GM23248 (cell line): ENCODE data around the gene MAGEB17. TPM values are rescaled to one million over a fixed set of nuclear protein-coding genes. Genes with fewer than 3 reads are reported as not detected.

Experiments
- DNase-seq: peaks from one replicate; pipeline ENCODE4 v3.0.0-alpha.2; 2015
- H2AFZ ChIP-seq: fragments of 200-600 bp; sonication (generic); 2 replicates; pipeline ENCODE4 v1.6.1; 2016; ENCODE audit warnings: antibody characterized with exemption
- H3F3A ChIP-seq: fragments of 200-600 bp; sonication (generic); 2 replicates; pipeline ENCODE4 v1.6.1; 2016; ENCODE audit warnings: mild to moderate bottlenecking, antibody characterized with exemption, mixed run types; ENCODE audit not compliant: insufficient read depth
- H3K27ac ChIP-seq: fragments of 200-600 bp; sonication (generic); 2 replicates; pipeline ENCODE4 v1.5.1; 2016; ENCODE audit warnings: mild to moderate bottlenecking
- H3K27me3 ChIP-seq: fragments of 200-600 bp; sonication (generic); replicated peaks from 2 replicates; pipeline ENCODE4 v1.6.1; 2016; ENCODE audit warnings: mild to moderate bottlenecking; ENCODE audit not compliant: insufficient read depth
- H3K36me3 ChIP-seq: fragments of 200-600 bp; sonication (generic); 2 replicates; pipeline ENCODE4 v1.6.1; 2016; ENCODE audit warnings: low read depth, mild to moderate bottlenecking
- H3K4me1 ChIP-seq: fragments of 200-600 bp; sonication (generic); 2 replicates; pipeline ENCODE4 v1.6.1; 2016; ENCODE audit warnings: mild to moderate bottlenecking; ENCODE audit not compliant: insufficient read depth
- H3K4me2 ChIP-seq: fragments of 200-600 bp; sonication (generic); one replicate; pipeline ENCODE4 v1.6.1; 2016; ENCODE audit warnings: mild to moderate bottlenecking; ENCODE audit not compliant: unreplicated experiment
- H3K4me3 ChIP-seq: fragments of 200-600 bp; sonication (generic); 2 replicates; pipeline ENCODE4 v1.5.1; 2016; ENCODE audit warnings: mild to moderate bottlenecking
- H3K79me2 ChIP-seq: fragments of 200-600 bp; sonication (generic); 2 replicates; pipeline ENCODE4 v1.6.1; 2016; ENCODE audit warnings: mild to moderate bottlenecking; ENCODE audit not compliant: insufficient read depth
- H3K9ac ChIP-seq: fragments of 200-600 bp; sonication (generic); 2 replicates; pipeline ENCODE4 v1.6.1; 2016; ENCODE audit warnings: mild to moderate bottlenecking
- H3K9me2 ChIP-seq: fragments of 200-600 bp; sonication (generic); 2 replicates; pipeline ENCODE4 v1.6.1; 2016; ENCODE audit warnings: mixed run types, mild to moderate bottlenecking, moderate library complexity; ENCODE audit not compliant: insufficient read depth
- H3K9me3 ChIP-seq: fragments of 200-600 bp; sonication (generic); one replicate; pipeline ENCODE4 v1.6.1; 2017; ENCODE audit warnings: low read depth
- H4K20me1 ChIP-seq: fragments of 200-600 bp; sonication (generic); 2 replicates; pipeline ENCODE4 v1.6.0; 2016; ENCODE audit not compliant: insufficient read depth
- EZH2 ChIP-seq: fragments of 200-600 bp; sonication (generic); IDR thresholded peaks from 2 replicates; pipeline ENCODE4 v1.6.1; 2018; ENCODE audit warnings: antibody characterized with exemption, mild to moderate bottlenecking; ENCODE audit not compliant: insufficient read depth, poor library complexity, severe bottlenecking
- EZH2phosphoT487 ChIP-seq: fragments of 200-600 bp; sonication (generic); IDR thresholded peaks from 2 replicates; pipeline ENCODE4 v1.6.1; 2018; ENCODE audit warnings: antibody characterized with exemption, moderate library complexity, mild to moderate bottlenecking, low read depth; ENCODE audit not compliant: insufficient read depth
- WGBS, 2 experiments: methylation state at CpG; one replicate each; pipeline ENCODE4 v1.1.6; 2015 to 2017; ENCODE audit warnings: low lambda C conversion rate in 2 of 2, low coverage in 1 of 2; ENCODE audit errors: missing lambda C conversion rate in 2 of 2; 5-methylcytosine and 5-hydroxymethylcytosine counted together
- in situ Hi-C: fragments of 300-500 bp; cut with MboI; formaldehyde crosslinking; loops from 2 replicates; pipeline ENCODE4 v1.15.0; 2020
- polyA plus RNA-seq: library from polyadenylated mRNA; unstranded; fragments of >200 nt; fragmentation: Nextera tagmentation; extraction: Ambion mirVana; gene quantifications from 2 replicates; pipeline ENCODE4 v1.2.1, GENCODE V29; 2016
- total RNA-seq: library from RNA; depleted of rRNA; stranded (reverse); fragments of >200 nt; shearing (Covaris generic); gene quantifications from 2 replicates; pipeline ENCODE4 v1.2.3, GENCODE V29; 2014

The MAGEB17 gene
- total and polyA plus RNA-seq, 2 experiments from 2014 or later = not detected

DNA sequence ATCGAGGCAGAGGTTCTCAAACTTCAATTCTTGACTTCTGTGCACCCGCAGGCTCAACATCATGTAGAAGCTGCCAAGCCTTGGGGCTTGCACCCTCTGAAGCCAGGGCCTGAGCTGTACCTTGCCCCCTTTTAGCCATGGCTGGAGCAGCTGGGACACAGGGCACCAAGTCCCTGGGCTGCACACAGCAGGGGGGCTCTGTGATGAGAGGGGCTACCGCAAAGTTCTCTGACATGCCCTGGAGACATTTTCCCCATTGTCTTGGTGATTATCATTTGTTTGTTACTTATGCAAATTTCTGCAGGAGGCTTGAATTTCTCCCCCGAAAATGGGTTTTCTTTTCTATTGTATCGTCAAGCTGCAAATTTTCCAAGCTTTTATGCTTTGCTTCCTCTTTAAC is 4.9 kb upstream of the MAGEB17 start:
- Histone ChIP-seq H3K4me1 (peaks cover 13% of the 10 kb centered on the region; the same call in 1 of the 2 replicates), H3F3A (peaks cover 5% of the 10 kb centered on the region; the same call in 1 of the 2 replicates), H3K27ac (no peak overlapping the region), H3K9me2 (no peaks in the 10 kb centered on the region), H3K9ac (no peak overlapping the region), H3K4me3 (no peak overlapping the region), H3K27me3 (no peaks in the 10 kb centered on the region), H3K9me3 (no peaks in the 10 kb centered on the region), H2AFZ (no peak overlapping the region), H3K36me3 (no peaks in the 10 kb centered on the region), H3K79me2 (no peaks in the 10 kb centered on the region), H4K20me1 (no peaks in the 10 kb centered on the region), H3K4me2 (no peak overlapping the region)
- in situ Hi-C loops = no loop called here
- TF ChIP-seq EZH2phosphoT487 (no peak), EZH2 (no peak)
- WGBS, 2 experiments = 89 to 93% methylated on average over 4 to 5 of the region's 5 CpGs
- DNase-seq = no peak

- DNase-seq = no peak
- TF ChIP-seq EZH2phosphoT487 (no peak), EZH2 (no peak)
- Histone ChIP-seq H3K36me3 (no peaks in the 10 kb centered on the region), H3K4me1 (peaks cover 13% of the 10 kb centered on the region; the same call in 1 of the 2 replicates), H3K4me2 (no peak overlapping the region), H3K79me2 (no peaks in the 10 kb centered on the region), H3F3A (peaks cover 5% of the 10 kb centered on the region; the same call in 1 of the 2 replicates), H3K4me3 (no peak overlapping the region), H3K9me2 (no peaks in the 10 kb centered on the region), H4K20me1 (no peaks in the 10 kb centered on the region), H3K27ac (no peak overlapping the region), H3K9ac (no peak overlapping the region), H2AFZ (no peak overlapping the region), H3K9me3 (no peaks in the 10 kb centered on the region), H3K27me3 (no peaks in the 10 kb centered on the region)
- in situ Hi-C loops = no loop called here
- WGBS, 2 experiments = 83 to 85% methylated on average over 3 of the region's 3 CpGs
Measured at GRCh38 chrX:16164748-16165147, 2.5 kb upstream of the MAGEB17 start.

DNA sequence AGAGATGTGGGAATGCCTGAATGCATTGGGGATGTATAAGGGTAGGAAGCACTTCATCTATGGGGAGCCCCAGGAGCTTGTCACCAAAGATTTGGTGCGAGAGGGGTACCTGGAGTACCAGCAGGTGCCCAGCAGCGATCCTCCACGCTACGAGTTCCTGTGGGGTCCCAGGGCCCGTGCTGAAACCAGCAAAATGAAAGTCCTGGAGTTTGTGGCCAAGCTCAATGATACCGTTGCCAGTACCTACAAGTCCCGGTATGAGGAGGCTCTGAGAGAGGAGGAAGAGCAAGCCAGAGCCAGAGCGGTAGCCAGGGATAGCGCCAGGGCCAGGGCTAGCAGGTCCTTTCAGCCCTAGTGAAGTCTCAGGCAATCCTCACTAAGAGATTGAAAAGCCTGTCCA is 3.8 kb downstream of the MAGEB17 start:
- in situ Hi-C loops = no loop called here

DNA sequence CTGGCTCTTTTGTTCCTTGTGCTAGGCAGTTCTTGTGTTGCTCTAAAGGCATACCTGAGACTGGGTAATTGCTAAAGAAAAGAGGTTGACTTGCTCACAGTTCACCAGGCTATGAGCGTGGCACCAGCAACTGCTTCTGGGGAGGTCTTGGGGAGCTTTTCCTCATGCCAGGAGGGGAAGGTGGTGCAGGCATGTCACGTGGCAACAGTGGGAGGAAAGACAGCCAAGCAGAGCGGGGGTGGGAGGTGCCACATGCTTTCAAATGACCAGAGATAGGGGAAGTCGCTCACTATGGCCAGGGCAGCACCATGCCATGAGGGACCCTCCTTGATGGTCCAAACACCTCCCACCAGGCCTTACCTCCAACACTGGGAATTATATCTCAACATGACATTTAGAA is 4.7 kb downstream of the MAGEB17 start:
- Histone ChIP-seq H3K9me2 (no peaks in the 10 kb centered on the region), H3K4me2 (no peak overlapping the region), H3K4me1 (no peaks in the 10 kb centered on the region), H3K27me3 (no peaks in the 10 kb centered on the region), H3K79me2 (no peaks in the 10 kb centered on the region), H3K36me3 (no peaks in the 10 kb centered on the region), H3K27ac (no peak overlapping the region), H3K4me3 (no peak overlapping the region), H3K9ac (no peak overlapping the region), H3F3A (no peaks in the 10 kb centered on the region), H3K9me3 (no peaks in the 10 kb centered on the region), H2AFZ (no peak overlapping the region), H4K20me1 (no peaks in the 10 kb centered on the region)
- WGBS, 2 experiments = 66 to 72% methylated on average over 3 to 4 of the region's 4 CpGs
- TF ChIP-seq EZH2phosphoT487 = no peak
- TF ChIP-seq EZH2 = no peak
- no peak for DNase-seq
- in situ Hi-C loops = no loop called here

More for the DNA sequence above, 3.8 kb downstream of the MAGEB17 start:
- Histone ChIP-seq H3K9ac (no peak overlapping the region), H4K20me1 (no peaks in the 10 kb centered on the region), H2AFZ (no peak overlapping the region), H3K4me2 (no peak overlapping the region), H3K36me3 (no peaks in the 10 kb centered on the region), H3K4me3 (no peak overlapping the region), H3K9me3 (no peaks in the 10 kb centered on the region), H3F3A (no peaks in the 10 kb centered on the region), H3K9me2 (no peaks in the 10 kb centered on the region), H3K79me2 (no peaks in the 10 kb centered on the region), H3K27me3 (no peaks in the 10 kb centered on the region), H3K27ac (no peak overlapping the region), H3K4me1 (no peaks in the 10 kb centered on the region)
- TF ChIP-seq EZH2phosphoT487 = no peak
- no peak for TF ChIP-seq EZH2
- WGBS, 2 experiments = 84 to 92% methylated on average over 6 to 8 of the region's 9 CpGs
- no peak for DNase-seq

- Histone ChIP-seq H3K27me3 (no peaks in the 10 kb centered on the region), H2AFZ (no peak overlapping the region), H3K9me2 (no peaks in the 10 kb centered on the region), H3K79me2 (no peaks in the 10 kb centered on the region), H4K20me1 (no peaks in the 10 kb centered on the region), H3F3A (no peaks in the 10 kb centered on the region), H3K27ac (no peak overlapping the region), H3K4me2 (no peak overlapping the region), H3K9me3 (no peaks in the 10 kb centered on the region), H3K4me1 (no peaks in the 10 kb centered on the region), H3K36me3 (no peaks in the 10 kb centered on the region), H3K9ac (no peak overlapping the region), H3K4me3 (no peak overlapping the region)
- DNase-seq = no peak
- in situ Hi-C loops = no loop called here
- WGBS, 2 experiments = 75% methylated on average over 3 of the region's 3 CpGs
- TF ChIP-seq EZH2phosphoT487 (no peak), EZH2 (no peak)
Measured at GRCh38 chrX:16172391-16172790, 5.1 kb downstream of the MAGEB17 start.
